Brain microvascular endothelial cell (primary cell): ENCODE measurements around the gene GOLGA6L22.
"Not testable (repeated sequence)": the region's sequence is repeated elsewhere in the genome, so short reads cannot be mapped to it uniquely, and the experiment has no call there.

Source experiments
- DNase-seq: peaks from one replicate; pipeline ENCODE4 v3.0.0-alpha.2; 2020
- H3K27ac ChIP-seq: fragments of 250-450 bp; sonication (Bioruptor Pico); 2 replicates; pipeline ENCODE4 v1.5.1; 2020; ENCODE audit warnings: mild to moderate bottlenecking, moderate library complexity
- H3K27me3 ChIP-seq: fragments of 250-450 bp; sonication (Bioruptor Pico); replicated peaks from 2 replicates; pipeline ENCODE4 v1.5.1; 2020; ENCODE audit warnings: mild to moderate bottlenecking
- H3K36me3 ChIP-seq: fragments of 250-450 bp; sonication (Bioruptor Pico); replicated peaks from 2 replicates; pipeline ENCODE4 v1.5.1; 2020; ENCODE audit warnings: mild to moderate bottlenecking
- H3K4me3 ChIP-seq: 2 replicates; pipeline ENCODE4 v1.5.1; 2011; ENCODE audit warnings: low read depth, mild to moderate bottlenecking, control low read depth, low read length, moderate library complexity
- in situ Hi-C: cut with HindIII; loops from 2 replicates; pipeline ENCODE4 v1.10.0; 2017; ENCODE audit warnings: low sequenced_read_pairs, low pct_ligation_motif_present

The GOLGA6L22 gene

DNA sequence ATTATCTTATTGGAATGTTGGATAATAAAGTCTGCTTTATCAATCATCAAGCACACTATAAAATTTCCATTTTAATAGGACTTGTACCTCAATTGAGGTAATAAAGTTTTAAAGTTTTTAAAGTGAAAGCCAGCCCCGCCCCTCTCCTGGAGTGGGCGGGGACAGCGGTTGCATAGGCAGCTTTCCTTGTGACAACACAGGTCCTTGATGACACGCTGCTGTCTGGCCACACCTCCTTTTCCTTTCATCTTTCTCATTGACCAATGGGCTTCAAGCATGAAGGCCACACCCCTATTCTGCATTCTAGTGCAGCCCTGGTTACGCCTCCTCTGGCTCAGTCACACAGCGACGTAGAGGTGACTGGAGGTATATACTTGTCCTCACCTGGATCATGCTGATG is at the start of gene GOLGA6L22:
GOLGA6L22 (plus strand) TSS at position 301 of the 400 bp plus-strand sequence; CDS start at position 392, 91 bp downstream.
- H3K27ac ChIP-seq, H3K36me3 ChIP-seq, DNase-seq, H3K4me3 ChIP-seq, in situ Hi-C loops, H3K27me3 ChIP-seq: not testable (repeated sequence)

- H3K27me3 ChIP-seq, H3K27ac ChIP-seq, in situ Hi-C loops, DNase-seq, H3K4me3 ChIP-seq, H3K36me3 ChIP-seq: not testable (repeated sequence)
Observed at GRCh38 chr15:22417288-22417687, 41.4 kb upstream of the GOLGA6L22 start.

GRCh38 chr15:22417795-22418194 is 40.9 kb upstream of the GOLGA6L22 start:
- in situ Hi-C loops, H3K27me3 ChIP-seq, H3K4me3 ChIP-seq, H3K36me3 ChIP-seq, DNase-seq, H3K27ac ChIP-seq: not testable (repeated sequence)

DNA sequence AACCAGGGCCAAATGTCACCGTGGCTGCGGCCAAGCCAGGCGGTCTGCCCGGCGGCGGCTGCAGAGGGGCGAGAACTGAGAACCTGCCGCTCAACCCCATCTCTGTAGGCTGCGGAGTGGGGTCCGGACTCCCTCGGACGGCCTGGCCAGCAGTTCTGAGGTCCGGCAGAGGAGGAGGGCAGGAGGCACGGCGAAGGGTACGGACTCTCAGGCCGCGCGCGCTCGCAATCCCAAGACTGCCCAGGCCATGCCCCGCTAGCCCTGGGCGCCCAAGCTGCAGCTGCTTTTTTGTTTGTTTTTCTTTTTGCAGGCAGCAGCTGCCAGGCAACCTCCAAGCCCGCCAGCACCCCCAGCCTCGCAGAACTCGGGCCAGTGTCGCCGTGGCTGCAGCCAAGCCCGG is 40.5 kb upstream of the GOLGA6L22 start:
- H3K27ac ChIP-seq, H3K4me3 ChIP-seq, in situ Hi-C loops, DNase-seq, H3K27me3 ChIP-seq, H3K36me3 ChIP-seq: not testable (repeated sequence)

DNA sequence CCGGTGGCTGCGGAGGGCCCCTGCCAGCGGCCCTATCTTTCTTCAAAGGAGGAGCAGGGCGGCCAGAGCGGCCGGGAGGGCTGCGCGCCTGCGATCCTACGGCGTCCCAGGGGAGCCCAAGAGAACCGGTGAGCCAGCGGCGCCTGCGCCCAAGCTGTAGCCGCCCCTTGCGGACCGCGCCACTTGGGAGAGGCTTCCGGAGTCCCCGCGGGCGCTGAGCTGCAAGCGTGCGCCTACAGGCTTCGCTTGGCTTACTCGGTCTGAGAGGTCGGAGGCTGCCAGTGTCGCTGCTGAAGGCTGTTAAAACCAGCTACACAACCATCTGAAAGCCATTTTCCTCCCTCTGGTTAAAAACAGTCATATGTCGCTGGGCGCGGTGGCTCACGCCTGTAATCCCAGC is 40.0 kb upstream of the GOLGA6L22 start:
- H3K36me3 ChIP-seq, H3K4me3 ChIP-seq, DNase-seq, H3K27me3 ChIP-seq, H3K27ac ChIP-seq, in situ Hi-C loops: not testable (repeated sequence)

GRCh38 chr15:22420340-22420739 is 38.4 kb upstream of the GOLGA6L22 start:
- in situ Hi-C loops, DNase-seq, H3K27me3 ChIP-seq, H3K36me3 ChIP-seq, H3K27ac ChIP-seq, H3K4me3 ChIP-seq: not testable (repeated sequence)

DNA sequence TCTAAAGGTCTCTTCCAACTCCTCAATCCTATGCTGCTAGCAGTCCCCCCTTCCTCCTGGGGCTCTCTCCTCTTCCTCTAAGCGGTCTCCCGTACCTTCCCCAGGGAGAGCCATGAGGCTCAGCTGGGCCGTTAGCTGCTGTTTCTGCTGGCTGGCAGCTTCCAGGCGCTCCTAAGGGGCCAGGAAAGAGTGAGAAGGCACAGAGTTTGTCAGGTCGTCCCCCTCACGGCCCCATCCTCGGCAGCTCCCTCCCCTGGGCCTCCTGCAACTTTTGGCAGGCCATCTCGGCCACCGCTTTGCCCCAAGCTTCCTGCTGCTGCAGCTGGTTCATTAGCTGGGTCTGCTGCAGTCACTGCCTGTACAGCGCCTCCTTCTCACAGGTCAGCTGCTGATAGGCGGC is 29.3 kb upstream of the GOLGA6L22 start:
- H3K27ac ChIP-seq, H3K4me3 ChIP-seq, H3K36me3 ChIP-seq, H3K27me3 ChIP-seq, in situ Hi-C loops, DNase-seq: not testable (repeated sequence)

GRCh38 chr15:22431687-22432086 is 27.0 kb upstream of the GOLGA6L22 start:
- in situ Hi-C loops, H3K4me3 ChIP-seq, H3K27ac ChIP-seq, H3K36me3 ChIP-seq, H3K27me3 ChIP-seq, DNase-seq: not testable (repeated sequence)

DNA sequence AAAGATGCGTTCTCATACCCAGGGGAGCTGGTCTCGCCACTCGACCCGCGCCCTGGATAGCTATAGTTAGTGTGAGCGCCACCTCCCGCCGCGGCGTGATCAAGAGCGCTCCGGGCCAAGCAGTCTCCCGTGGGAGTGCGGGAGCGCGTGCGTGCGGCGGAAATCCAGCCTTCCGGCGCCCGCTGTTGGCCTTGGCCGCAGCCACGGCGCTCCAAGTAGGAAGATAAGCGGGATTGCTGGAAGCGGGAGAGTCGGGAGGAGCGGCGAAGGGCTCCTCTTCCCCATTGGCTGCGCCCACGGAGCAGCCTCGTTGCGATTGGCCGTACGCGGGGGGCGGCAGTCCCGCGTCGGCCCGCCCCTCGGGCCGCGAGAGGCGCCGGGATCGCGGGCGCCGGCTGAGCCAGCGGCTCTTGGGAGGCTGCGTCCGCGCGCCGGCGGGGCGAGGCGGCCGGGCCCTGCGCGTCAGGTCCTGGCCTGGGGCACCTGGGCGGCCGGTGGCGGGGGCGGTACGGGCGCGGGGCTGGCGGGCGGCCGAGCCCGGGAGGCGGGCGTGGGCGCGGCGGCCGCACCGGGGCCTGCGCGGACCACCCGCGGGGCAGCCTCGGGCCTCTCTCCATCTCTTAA is 35.9 kb downstream of the GOLGA6L22 start:
- H3K36me3 ChIP-seq, H3K4me3 ChIP-seq, H3K27ac ChIP-seq, H3K27me3 ChIP-seq, in situ Hi-C loops: not testable (repeated sequence)
- peak; percentile 29 for DNase-seq

DNA sequence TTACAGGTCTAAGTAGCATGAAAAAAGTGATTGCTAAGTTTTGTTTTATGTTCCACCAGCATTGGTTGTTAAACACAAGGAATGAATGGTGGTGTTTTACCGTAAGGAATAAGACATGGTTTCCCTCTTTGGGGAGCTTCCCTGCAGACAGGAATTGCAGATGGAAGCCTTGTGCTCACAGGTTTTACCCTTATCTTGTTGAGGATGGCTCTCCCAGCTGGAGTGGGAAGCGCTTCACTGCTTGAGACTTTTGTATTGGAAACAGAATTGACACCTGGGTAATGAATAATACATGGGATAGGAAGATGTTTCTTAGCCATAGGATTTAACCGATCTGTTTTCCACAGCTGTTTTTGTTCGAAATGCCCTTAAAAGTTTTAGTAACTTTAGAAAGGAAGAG is 38.5 kb downstream of the GOLGA6L22 start:
- H3K27me3 ChIP-seq, in situ Hi-C loops, H3K27ac ChIP-seq, H3K36me3 ChIP-seq, DNase-seq, H3K4me3 ChIP-seq: not testable (repeated sequence)

GRCh38 chr15:22498220-22498925 is 39.7 kb downstream of the GOLGA6L22 start:
- H3K4me3 ChIP-seq, H3K27ac ChIP-seq, H3K27me3 ChIP-seq, DNase-seq, in situ Hi-C loops, H3K36me3 ChIP-seq: not testable (repeated sequence)

DNA sequence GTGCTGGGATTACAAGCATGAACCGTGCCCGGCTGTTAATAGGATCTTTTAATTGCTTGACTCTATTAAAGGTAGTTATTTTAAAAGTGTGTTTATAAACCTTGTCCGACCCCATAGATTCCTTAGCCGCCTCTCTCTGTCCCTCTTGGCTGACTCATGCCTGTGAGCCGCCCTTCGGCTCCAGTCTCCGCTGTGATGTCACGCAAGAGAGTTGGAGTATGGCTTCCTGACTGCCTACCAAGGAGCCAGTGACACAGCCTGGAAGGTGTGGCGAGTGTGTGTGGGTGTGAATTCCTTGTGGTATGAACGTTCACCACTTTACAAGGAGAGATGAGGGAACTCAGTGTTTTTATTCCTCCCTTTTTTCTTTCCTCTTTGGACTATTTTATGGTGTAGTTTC is 43.6 kb downstream of the GOLGA6L22 start:
- H3K36me3 ChIP-seq, H3K27me3 ChIP-seq, H3K27ac ChIP-seq, H3K4me3 ChIP-seq, in situ Hi-C loops, DNase-seq: not testable (repeated sequence)

GRCh38 chr15:22506959-22507358 is 48.3 kb downstream of the GOLGA6L22 start:
- H3K36me3 ChIP-seq, H3K27me3 ChIP-seq, H3K4me3 ChIP-seq, DNase-seq, H3K27ac ChIP-seq, in situ Hi-C loops: not testable (repeated sequence)

DNA sequence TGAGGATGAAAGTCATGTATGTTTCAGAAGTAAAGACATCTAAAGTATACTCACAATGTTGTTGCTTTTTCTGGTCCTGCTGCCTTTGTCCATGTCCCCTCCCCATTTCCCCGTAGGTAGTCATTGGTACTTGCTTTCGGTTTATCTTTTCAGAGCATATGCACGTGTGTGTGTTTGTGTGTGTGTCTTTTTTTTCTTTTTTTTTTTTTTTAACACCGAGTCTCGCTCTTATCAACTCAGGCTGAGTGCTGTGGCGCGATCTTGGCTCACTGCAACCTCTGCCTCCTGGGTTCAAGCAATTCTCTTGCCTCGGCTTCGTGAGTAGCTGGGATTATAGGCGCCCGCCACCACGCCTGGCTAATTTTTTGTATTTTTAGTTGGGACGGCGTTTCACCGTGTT is 57.4 kb downstream of the GOLGA6L22 start:
- H3K27ac ChIP-seq, DNase-seq, H3K27me3 ChIP-seq, H3K4me3 ChIP-seq, in situ Hi-C loops, H3K36me3 ChIP-seq: not testable (repeated sequence)
